ENCODE data around the gene SPOCK1.

- no peak for TF ChIP-seq SUZ12 (IDR thresholded peaks at IDR 0.05)
- no peak for TF ChIP-seq FOXM1 (IDR thresholded peaks at IDR 0.05; ENCODE audit: borderline replicate concordance)
Measured at GRCh38 chr5:137350791-137351190, 148.3 kb downstream of the SPOCK1 start.

Data from HEK293T (cell line).